Erythroblast (primary cell): ENCODE measurements around the gene HOXA7.

Source experiments
- GATA1 ChIP-seq: IDR thresholded peaks from 2 replicates; pipeline ENCODE4 v1.6.1; 2011; ENCODE audit warnings: low read depth, mild to moderate bottlenecking, control low read depth, low read length, moderate library complexity
- POLR2A ChIP-seq: IDR thresholded peaks from 2 replicates; pipeline ENCODE4 v1.6.1; 2011; ENCODE audit warnings: mild to moderate bottlenecking, low read length

DNA sequence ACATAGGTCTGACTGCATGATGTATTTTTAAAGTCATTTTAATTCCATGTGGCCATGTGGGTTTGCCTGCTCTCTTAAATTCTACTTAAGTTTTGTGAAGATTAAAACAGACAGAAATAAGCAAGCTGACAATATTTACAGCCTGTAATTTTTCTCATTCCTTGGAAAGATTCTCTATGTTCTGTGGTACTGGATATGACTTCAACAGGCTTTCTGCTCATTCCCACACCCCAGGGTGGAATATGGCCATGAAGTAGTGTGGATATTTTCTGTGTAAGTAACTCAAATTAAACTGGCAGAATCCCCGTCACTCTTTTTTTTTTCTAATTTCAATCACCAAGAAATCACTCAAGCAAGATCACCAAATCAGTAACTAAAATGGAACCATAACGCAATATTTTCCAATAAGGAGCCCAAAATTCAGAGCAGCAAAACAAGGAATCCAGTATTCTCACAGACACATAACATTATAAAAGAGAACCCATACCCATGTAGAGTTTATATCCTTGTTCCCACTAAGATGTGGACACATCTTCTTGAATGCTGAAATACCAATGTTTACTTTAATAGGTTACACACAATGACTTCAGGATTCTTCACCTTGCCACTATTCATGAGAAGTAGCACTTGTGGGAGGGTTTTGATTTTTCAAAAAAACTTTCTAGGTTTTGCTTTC, 18.7 kb downstream of the HOXA7 start:
- TF ChIP-seq POLR2A (no peak), GATA1 (no peak)
